ENCODE data around the gene AP3D1.

AP3D1 gene

DNA sequence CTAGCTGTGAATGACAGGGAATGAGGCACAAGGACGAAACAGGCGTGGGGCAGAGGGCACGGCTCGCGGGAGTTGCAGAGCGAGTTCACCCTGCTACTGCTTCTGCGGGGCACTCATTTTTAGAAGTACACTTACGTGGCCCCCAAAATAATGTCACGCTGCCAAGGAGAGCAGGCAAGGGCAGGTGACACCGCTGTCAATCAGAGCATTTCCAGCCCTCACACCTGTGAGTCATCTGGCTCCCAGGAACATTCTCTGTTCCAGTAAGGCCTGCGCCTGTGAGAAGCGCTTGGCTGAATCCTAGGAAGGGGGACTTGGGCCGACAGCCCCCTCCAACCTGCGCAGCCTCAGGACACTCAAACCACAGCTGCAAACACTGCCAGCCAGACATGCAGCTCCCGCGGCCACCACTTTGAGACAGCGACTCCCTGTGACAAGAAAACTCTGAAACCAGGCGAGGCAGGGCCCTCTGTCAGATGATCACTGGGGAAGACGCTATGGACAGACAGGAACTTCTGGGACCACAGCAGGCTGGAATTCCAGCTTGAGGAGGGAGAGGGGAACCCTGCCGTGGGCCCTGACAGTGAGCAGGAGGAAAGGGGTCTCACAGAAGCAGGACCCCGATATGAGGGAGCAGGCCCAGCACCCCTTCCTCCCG, 25.1 kb upstream of the AP3D1 start:
- no peaks in the 10 kb centered on the region for H3K9me3 ChIP-seq (ENCODE audit: severe bottlenecking)
- no peaks in the 10 kb centered on the region for H3K36me3 ChIP-seq (ENCODE audit: low read depth)
- no peaks in the 10 kb centered on the region for H3K27me3 ChIP-seq (ENCODE audit: insufficient read depth, poor library complexity, severe bottlenecking)
- TF ChIP-seq CTCF (IDR thresholded peaks at IDR 0.05; ENCODE audit: poor library complexity, severe bottlenecking): no peak
- H3K4me1 ChIP-seq (ENCODE audit: insufficient read depth, poor library complexity, severe bottlenecking): peaks cover 2% of the 10 kb centered on the region
- H3K27ac ChIP-seq (ENCODE audit: poor library complexity, severe bottlenecking): no peak overlapping the region
- no peak overlapping the region for H3K4me3 ChIP-seq (ENCODE audit: severe bottlenecking)
- ATAC-seq (ENCODE audit: low read depth): peak; percentile 64; the same call in 1 of the 3 replicates
- no peak for DNase-seq (ENCODE audit: low spot score)

DNA sequence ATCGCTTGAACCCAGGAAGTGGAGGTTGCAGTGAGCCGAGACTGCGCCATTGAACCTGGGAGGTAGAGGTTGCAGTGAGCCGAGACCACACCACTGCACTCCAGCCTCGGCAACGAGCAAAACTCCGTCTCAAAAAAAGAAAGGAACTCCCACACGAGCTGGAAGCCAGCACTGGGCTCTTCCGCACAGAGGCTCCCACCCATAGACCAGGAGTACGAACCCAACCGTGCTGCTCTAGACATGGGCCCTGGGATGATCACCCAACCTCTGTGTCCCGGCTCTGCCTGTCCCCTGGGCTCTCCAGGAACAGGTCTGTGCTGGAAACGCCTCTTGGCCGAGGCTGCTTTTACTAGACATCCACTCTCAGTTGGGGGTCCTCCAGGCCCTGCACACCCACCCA, 24.4 kb upstream of the AP3D1 start:
- no peaks in the 10 kb centered on the region for H3K36me3 ChIP-seq (ENCODE audit: low read depth)
- DNase-seq (ENCODE audit: low spot score): no peak

DNA sequence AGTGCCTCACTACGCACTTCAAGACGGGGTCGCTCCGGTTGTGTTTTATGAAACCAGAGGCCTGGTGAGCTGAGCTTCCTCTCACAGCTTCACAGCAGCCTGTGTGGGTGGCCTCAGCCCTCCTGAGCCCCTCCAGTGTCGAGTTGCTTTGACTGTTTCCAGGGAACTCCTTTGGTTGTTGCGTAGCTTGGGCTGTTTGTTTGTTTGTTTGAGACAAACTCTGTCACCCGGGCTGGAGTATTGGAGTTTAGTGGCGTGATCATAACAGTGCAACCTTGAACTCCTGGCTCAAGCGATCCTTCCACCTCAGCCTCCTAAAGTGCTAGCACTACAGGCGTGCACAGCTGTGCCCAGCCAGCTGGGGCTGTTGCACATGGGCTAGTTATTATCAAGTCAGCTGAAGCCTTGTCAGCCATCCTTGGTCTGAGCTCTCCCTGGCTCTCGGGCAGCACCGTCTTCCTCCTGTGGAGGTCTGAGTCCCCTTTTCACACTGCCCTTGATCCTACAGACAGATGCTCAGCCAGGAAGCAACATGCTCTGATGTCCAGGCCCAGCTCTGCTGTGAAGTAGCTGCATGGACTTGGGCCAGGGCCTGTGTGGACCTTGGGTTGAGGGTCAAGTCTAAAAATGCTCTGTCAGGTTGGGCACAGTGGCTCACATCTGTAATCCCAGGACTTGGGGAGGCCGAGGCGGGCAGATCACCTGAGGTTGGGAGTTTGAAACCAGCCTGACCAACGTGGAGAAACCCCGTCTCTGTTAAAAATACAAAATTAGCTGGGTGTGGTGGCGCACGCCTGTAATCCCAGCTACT, 22.6 kb upstream of the AP3D1 start:
- Histone ChIP-seq H3K4me1 (ENCODE audit: insufficient read depth, poor library complexity, severe bottlenecking) (peaks cover 9% of the 10 kb centered on the region), H3K4me3 (ENCODE audit: severe bottlenecking) (no peak overlapping the region), H3K9me3 (ENCODE audit: severe bottlenecking) (no peaks in the 10 kb centered on the region), H3K36me3 (ENCODE audit: low read depth) (peaks cover 7% of the 10 kb centered on the region; the same call in 1 of the 2 replicates), H3K27me3 (ENCODE audit: insufficient read depth, poor library complexity, severe bottlenecking) (no peaks in the 10 kb centered on the region), H3K27ac (ENCODE audit: poor library complexity, severe bottlenecking) (no peak overlapping the region)
- no peak for DNase-seq (ENCODE audit: low spot score)
- no peak for TF ChIP-seq CTCF (IDR thresholded peaks at IDR 0.05; ENCODE audit: poor library complexity, severe bottlenecking)
- no peak for ATAC-seq (ENCODE audit: low read depth)

More for the DNA sequence above, 24.4 kb upstream of the AP3D1 start:
- Histone ChIP-seq H3K27ac (ENCODE audit: poor library complexity, severe bottlenecking) (no peak overlapping the region), H3K4me1 (ENCODE audit: insufficient read depth, poor library complexity, severe bottlenecking) (peaks cover 2% of the 10 kb centered on the region), H3K27me3 (ENCODE audit: insufficient read depth, poor library complexity, severe bottlenecking) (no peaks in the 10 kb centered on the region), H3K9me3 (ENCODE audit: severe bottlenecking) (no peaks in the 10 kb centered on the region), H3K4me3 (ENCODE audit: severe bottlenecking) (no peak overlapping the region)
- ATAC-seq (ENCODE audit: low read depth): no peak
- no peak for TF ChIP-seq CTCF (IDR thresholded peaks at IDR 0.05; ENCODE audit: poor library complexity, severe bottlenecking)

- Histone ChIP-seq H3K36me3 (ENCODE audit: low read depth) (peaks cover 7% of the 10 kb centered on the region; the same call in 1 of the 2 replicates), H3K27ac (ENCODE audit: poor library complexity, severe bottlenecking) (no peak overlapping the region), H3K9me3 (ENCODE audit: severe bottlenecking) (no peaks in the 10 kb centered on the region), H3K4me1 (ENCODE audit: insufficient read depth, poor library complexity, severe bottlenecking) (peaks cover 14% of the 10 kb centered on the region), H3K4me3 (ENCODE audit: severe bottlenecking) (no peak overlapping the region), H3K27me3 (ENCODE audit: insufficient read depth, poor library complexity, severe bottlenecking) (no peaks in the 10 kb centered on the region)
- TF ChIP-seq CTCF (IDR thresholded peaks at IDR 0.05; ENCODE audit: poor library complexity, severe bottlenecking): no peak
- DNase-seq (ENCODE audit: low spot score): no peak
- ATAC-seq (ENCODE audit: low read depth): no peak
Measured at GRCh38 chr19:2173388-2173766, 22.0 kb upstream of the AP3D1 start.
